Activated T-cell treated with anti-CD3 and anti-CD28 coated beads, Interleukin-2, amount 50 U/mL, for 4 hours (primary cell): Measurements from ENCODE around the gene ARHGAP12. TPM values are rescaled to one million over a fixed set of nuclear protein-coding genes. Genes with fewer than 3 reads are reported as not detected.
A peak's percentile ranks its signal among the peaks of the same experiment; 100 is the strongest.
"Not testable (repeated sequence)": the region's sequence is repeated elsewhere in the genome, so short reads cannot be mapped to it uniquely, and the experiment has no call there.

ENCODE experiments used
- ATAC-seq, 2 donors: fragments of 200-7000 bp; cut with Tn5 transposase; one replicate each; pipeline ENCODE4 v1.10.0; 2021
- DNase-seq: peaks from one replicate; pipeline ENCODE4 v3.0.0-alpha.2; 2020
- H3K27me3 Mint-ChIP-seq: one replicate; pipeline ENCODE4 v1.8.0; 2021; ENCODE audit warnings: low read depth, mixed read lengths
- H3K36me3 Mint-ChIP-seq: one replicate; pipeline ENCODE4 v1.8.0; 2022; ENCODE audit warnings: mixed read lengths; ENCODE audit not compliant: insufficient read depth
- H3K4me1 Mint-ChIP-seq: one replicate; pipeline ENCODE4 v1.8.0; 2021; ENCODE audit warnings: low read depth, mixed read lengths
- H3K4me3 Mint-ChIP-seq: one replicate; pipeline ENCODE4 v1.8.0; 2021; ENCODE audit warnings: mild to moderate bottlenecking, moderate library complexity, mixed read lengths
- H3K9me3 Mint-ChIP-seq: one replicate; pipeline ENCODE4 v1.8.0; 2021; ENCODE audit warnings: mixed read lengths
- total RNA-seq, 3 donors: library from RNA; stranded (reverse); gene quantifications; one replicate each; pipeline ENCODE4 v1.2.1, GENCODE V29; 2021

ARHGAP12 gene, protein sequence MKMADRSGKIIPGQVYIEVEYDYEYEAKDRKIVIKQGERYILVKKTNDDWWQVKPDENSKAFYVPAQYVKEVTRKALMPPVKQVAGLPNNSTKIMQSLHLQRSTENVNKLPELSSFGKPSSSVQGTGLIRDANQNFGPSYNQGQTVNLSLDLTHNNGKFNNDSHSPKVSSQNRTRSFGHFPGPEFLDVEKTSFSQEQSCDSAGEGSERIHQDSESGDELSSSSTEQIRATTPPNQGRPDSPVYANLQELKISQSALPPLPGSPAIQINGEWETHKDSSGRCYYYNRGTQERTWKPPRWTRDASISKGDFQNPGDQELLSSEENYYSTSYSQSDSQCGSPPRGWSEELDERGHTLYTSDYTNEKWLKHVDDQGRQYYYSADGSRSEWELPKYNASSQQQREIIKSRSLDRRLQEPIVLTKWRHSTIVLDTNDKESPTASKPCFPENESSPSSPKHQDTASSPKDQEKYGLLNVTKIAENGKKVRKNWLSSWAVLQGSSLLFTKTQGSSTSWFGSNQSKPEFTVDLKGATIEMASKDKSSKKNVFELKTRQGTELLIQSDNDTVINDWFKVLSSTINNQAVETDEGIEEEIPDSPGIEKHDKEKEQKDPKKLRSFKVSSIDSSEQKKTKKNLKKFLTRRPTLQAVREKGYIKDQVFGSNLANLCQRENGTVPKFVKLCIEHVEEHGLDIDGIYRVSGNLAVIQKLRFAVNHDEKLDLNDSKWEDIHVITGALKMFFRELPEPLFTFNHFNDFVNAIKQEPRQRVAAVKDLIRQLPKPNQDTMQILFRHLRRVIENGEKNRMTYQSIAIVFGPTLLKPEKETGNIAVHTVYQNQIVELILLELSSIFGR
- total RNA-seq: 1 to 10 TPM; 3.3 to 4.2 (median 3.9) TPM

- Mint-ChIP-seq H3K9me3 (no peaks in the 10 kb centered on the region), H3K4me1 (peaks cover 46% of the 10 kb centered on the region)
These were observed at the start of gene ARHGAP12 for GRCh38 chr10:31928549-31929260. Gene ARHGAP12 (minus strand): TSS chr10:31928831. CDS start chr10:31908855, 19,976 bp downstream.

GRCh38 chr10:31978156-31978483 lies 49.5 kb upstream of the ARHGAP12 start:
- Mint-ChIP-seq H3K4me1 (peaks cover 23% of the 10 kb centered on the region), H3K27me3 (no peaks in the 10 kb centered on the region), H3K4me3 (no peak overlapping the region), H3K9me3 (peaks cover 4% of the 10 kb centered on the region), H3K36me3 (peaks cover 1% of the 10 kb centered on the region)
- no peak for ATAC-seq
- DNase-seq: no peak

More at GRCh38 chr10:31928549-31929260, at the start of gene ARHGAP12:
- Mint-ChIP-seq H3K27me3 (no peaks in the 10 kb centered on the region), H3K4me3 (peak within 1 kb of the TSS; percentile 89), H3K36me3 (peaks cover 4% of the 10 kb centered on the region)
- peak; percentile 76 to 81 for ATAC-seq
- DNase-seq: peak; percentile 79

DNA sequence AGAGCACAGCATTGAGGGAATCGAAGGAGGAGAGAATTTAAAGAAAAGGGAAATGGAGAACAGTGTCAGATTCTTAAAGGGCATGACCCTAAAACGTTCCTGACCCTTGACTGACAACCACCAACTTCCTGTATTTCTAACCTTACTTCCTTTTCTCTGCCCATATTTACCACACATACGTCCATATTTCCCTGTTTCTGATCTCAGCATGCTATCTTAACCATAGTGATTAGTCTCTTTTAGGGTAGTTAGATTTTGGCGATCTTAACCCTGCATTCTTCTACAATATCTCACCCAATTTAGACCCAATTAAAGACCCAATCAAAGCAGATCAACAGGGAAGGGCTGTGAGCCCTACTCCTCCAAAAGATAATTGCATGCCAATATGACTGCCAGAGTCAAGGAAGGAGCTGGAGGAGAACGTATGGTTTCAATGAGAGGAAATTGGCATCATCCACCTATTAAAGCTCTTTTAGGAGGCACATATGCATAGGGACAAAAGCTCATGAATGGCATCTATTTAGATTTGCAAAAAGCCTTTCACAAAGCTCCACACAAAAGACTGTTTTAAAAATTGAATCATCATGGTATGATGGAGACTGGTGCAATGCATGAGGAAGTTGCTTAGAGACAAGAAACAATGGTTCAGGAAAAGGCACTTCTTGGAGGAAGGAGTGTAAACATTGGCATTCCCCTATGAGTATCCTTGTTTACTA lies 49.0 kb upstream of the ARHGAP12 start:
- Mint-ChIP-seq H3K9me3 (peaks cover 4% of the 10 kb centered on the region), H3K4me3 (no peak overlapping the region), H3K4me1 (peaks cover 23% of the 10 kb centered on the region), H3K27me3 (no peaks in the 10 kb centered on the region), H3K36me3 (peaks cover 1% of the 10 kb centered on the region)
- DNase-seq (no peak), ATAC-seq (no peak)

- H3K36me3 Mint-ChIP-seq: no peaks in the 10 kb centered on the region
- H3K4me1 Mint-ChIP-seq: peaks cover 23% of the 10 kb centered on the region
- no peak for ATAC-seq
- no peak for DNase-seq
- no peak overlapping the region for H3K4me3 Mint-ChIP-seq
- H3K27me3 Mint-ChIP-seq: no peaks in the 10 kb centered on the region
- no peaks in the 10 kb centered on the region for H3K9me3 Mint-ChIP-seq
These were observed 46.6 kb upstream of the ARHGAP12 start for GRCh38 chr10:31975157-31975765.

- H3K9me3 Mint-ChIP-seq: no peaks in the 10 kb centered on the region
- H3K4me1 Mint-ChIP-seq: peaks cover 23% of the 10 kb centered on the region
- no peaks in the 10 kb centered on the region for H3K27me3 Mint-ChIP-seq
- H3K36me3 Mint-ChIP-seq: no peaks in the 10 kb centered on the region
- H3K4me3 Mint-ChIP-seq: no peak overlapping the region
- DNase-seq (no peak), ATAC-seq (no peak)
These were observed 45.9 kb upstream of the ARHGAP12 start for GRCh38 chr10:31974434-31975124.

- Mint-ChIP-seq H3K9me3 (no peaks in the 10 kb centered on the region), H3K4me1 (peaks cover 17% of the 10 kb centered on the region), H3K36me3 (no peaks in the 10 kb centered on the region), H3K27me3 (no peaks in the 10 kb centered on the region), H3K4me3 (no peak overlapping the region)
- DNase-seq (no peak), ATAC-seq (no peak)
These were observed 43.9 kb upstream of the ARHGAP12 start for GRCh38 chr10:31972519-31973041.

- not testable (repeated sequence) for H3K36me3 Mint-ChIP-seq, H3K4me1 Mint-ChIP-seq, ATAC-seq, H3K9me3 Mint-ChIP-seq, H3K27me3 Mint-ChIP-seq, H3K4me3 Mint-ChIP-seq, DNase-seq
These were observed 41.2 kb upstream of the ARHGAP12 start for GRCh38 chr10:31969847-31970246.

- DNase-seq (no peak), ATAC-seq (no peak)
- Mint-ChIP-seq H3K27me3 (no peaks in the 10 kb centered on the region), H3K4me1 (peaks cover 8% of the 10 kb centered on the region), H3K9me3 (no peaks in the 10 kb centered on the region), H3K36me3 (no peaks in the 10 kb centered on the region), H3K4me3 (no peak overlapping the region)
These were observed 35.0 kb upstream of the ARHGAP12 start for GRCh38 chr10:31963589-31963980.

DNA sequence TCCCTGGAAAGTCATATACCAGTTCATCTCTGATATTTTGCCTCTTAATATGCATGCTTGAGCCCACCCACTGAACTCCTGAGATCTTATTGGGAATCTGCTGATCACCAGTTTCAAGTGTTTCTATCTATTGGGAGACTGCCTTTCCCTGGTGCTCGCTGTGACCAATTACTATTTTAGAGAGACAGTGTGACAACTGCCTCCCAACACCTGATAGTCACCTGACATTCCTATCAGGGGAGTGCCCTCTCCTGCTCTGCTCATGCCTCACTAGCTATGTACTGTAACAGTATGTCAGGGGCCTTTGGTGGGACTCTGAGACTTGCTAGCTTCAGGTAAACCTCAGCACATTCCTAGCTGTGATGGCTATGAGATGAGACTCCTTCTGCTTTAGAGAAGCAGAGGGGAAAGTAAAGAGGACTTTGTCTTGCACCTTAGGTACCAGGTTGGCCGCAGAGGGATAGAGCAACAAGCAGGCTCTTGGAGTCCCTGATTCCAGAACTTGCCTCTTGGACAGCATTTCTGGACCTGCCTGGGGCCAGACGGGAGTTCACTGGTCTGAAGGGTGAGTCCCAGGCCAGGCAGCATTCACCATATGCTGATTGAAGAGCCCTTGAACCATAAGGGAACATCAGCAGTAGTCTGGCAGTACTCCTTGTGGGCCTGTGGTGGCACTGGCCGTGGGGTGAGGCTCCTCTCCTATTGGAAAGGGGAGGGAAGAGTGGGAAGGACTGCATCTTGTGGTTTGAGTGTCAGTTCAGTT lies 34.4 kb upstream of the ARHGAP12 start:
- DNase-seq: no peak
- Mint-ChIP-seq H3K4me3 (no peak overlapping the region), H3K27me3 (no peaks in the 10 kb centered on the region), H3K4me1 (peaks cover 8% of the 10 kb centered on the region), H3K36me3 (no peaks in the 10 kb centered on the region), H3K9me3 (no peaks in the 10 kb centered on the region)
- no peak for ATAC-seq

GRCh38 chr10:31961277-31962074 lies 32.8 kb upstream of the ARHGAP12 start:
- no peak for DNase-seq
- no peaks in the 10 kb centered on the region for H3K9me3 Mint-ChIP-seq
- H3K36me3 Mint-ChIP-seq: no peaks in the 10 kb centered on the region
- H3K27me3 Mint-ChIP-seq: no peaks in the 10 kb centered on the region
- H3K4me3 Mint-ChIP-seq: no peak overlapping the region
- peak in 1 of 2 donors; percentile 92 for ATAC-seq
- H3K4me1 Mint-ChIP-seq: peaks cover 8% of the 10 kb centered on the region

GRCh38 chr10:31959461-31960173 lies 31.0 kb upstream of the ARHGAP12 start:
- Mint-ChIP-seq H3K4me1 (peaks cover 8% of the 10 kb centered on the region), H3K9me3 (peaks cover 2% of the 10 kb centered on the region), H3K36me3 (peaks cover under 1% of the 10 kb centered on the region), H3K27me3 (no peaks in the 10 kb centered on the region), H3K4me3 (no peak overlapping the region)
- no peak for DNase-seq
- ATAC-seq: no peak
